ENCODE measurements around the gene GLDC. TPM values are rescaled to one million over a fixed set of nuclear protein-coding genes. Genes with fewer than 3 reads are reported as not detected.

The GLDC gene
- total RNA-seq, 4 donors from 2014 or later = 1.1 to 21.6 (median 10.2) TPM

DNA sequence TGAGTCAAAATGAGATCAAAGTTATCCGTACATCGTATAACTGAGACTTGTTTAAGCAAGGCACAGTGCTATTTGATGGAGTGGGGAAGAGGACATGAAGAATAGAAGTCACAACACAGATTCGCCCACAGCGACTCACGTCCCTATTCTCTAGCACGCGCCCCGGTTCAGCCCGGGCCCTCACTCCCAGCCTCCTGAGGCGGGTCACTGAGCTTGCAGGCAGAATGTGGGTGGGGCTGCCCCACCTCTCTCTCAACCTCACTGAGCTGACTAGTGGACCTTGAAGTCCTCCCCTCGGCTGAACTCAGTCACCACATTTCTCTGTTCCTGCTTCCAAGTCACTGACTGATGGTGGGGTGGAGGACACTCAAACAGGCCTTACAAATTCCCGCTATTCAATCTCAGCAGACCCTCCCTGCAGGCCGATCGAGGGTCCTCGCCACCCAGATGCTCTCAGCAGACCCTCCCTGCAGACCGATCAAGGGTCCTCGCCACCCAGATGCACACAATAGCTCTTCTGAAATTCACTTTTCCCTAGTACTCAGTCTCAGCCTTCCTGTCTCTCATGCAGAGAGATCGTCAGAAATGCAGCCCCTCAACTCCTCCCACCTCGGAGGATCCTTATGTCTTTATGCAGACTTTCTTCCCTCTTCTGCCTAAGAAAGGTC, 12.9 kb downstream of the GLDC start:
- WGBS, 2 donors = 69 to 74% methylated on average over 19 of the region's 19 CpGs
- H3K4me3 ChIP-seq = no peak overlapping the region
- peaks cover 0 to 18% (median 6%) of the 10 kb centered on the region in 3 donors for H3K4me1 ChIP-seq
- H3K36me3 ChIP-seq = no peaks in the 10 kb centered on the region
- peaks cover 0 to 36% (median 0%) of the 10 kb centered on the region in 4 donors for H3K27me3 ChIP-seq
- intact Hi-C loops (cut with DNase I) = no loop called here
- no peak overlapping the region for H3K27ac ChIP-seq
- DNase-seq = no peak
- H3K9me3 ChIP-seq = no peaks in the 10 kb centered on the region
- TF ChIP-seq POLR2A (IDR thresholded peaks at IDR 0.05) = no peak
- TF ChIP-seq, protein P1, sequence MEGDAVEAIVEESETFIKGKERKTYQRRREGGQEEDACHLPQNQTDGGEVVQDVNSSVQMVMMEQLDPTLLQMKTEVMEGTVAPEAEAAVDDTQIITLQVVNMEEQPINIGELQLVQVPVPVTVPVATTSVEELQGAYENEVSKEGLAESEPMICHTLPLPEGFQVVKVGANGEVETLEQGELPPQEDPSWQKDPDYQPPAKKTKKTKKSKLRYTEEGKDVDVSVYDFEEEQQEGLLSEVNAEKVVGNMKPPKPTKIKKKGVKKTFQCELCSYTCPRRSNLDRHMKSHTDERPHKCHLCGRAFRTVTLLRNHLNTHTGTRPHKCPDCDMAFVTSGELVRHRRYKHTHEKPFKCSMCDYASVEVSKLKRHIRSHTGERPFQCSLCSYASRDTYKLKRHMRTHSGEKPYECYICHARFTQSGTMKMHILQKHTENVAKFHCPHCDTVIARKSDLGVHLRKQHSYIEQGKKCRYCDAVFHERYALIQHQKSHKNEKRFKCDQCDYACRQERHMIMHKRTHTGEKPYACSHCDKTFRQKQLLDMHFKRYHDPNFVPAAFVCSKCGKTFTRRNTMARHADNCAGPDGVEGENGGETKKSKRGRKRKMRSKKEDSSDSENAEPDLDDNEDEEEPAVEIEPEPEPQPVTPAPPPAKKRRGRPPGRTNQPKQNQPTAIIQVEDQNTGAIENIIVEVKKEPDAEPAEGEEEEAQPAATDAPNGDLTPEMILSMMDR (IDR thresholded peaks at IDR 0.05) = no peak

DNA sequence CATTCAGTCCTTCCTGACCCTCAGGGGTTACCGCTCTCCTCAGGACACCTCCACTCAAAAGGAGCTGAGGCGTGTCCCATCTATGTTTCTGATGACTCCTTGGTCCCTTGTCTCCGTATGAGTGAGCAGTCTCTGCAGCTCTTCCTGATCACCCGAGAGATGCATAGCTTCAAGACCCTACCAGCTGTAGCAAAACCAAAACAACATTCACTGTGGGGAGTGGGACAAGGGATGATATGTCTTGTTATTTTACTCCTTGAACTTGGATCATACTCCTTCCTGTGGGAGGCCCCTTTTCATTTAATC, 14.4 kb downstream of the GLDC start:
- TF ChIP-seq, protein P1 (IDR thresholded peaks at IDR 0.05) = no peak
- no peak for TF ChIP-seq POLR2A (IDR thresholded peaks at IDR 0.05)
- Histone ChIP-seq H3K9me3 (no peaks in the 10 kb centered on the region), H3K4me3 (no peak overlapping the region), H3K36me3 (no peaks in the 10 kb centered on the region), H3K27ac (peak overlapping the region in 2 of 4 donors; percentile 2 to 11), H3K27me3 (peaks cover 0 to 26% (median 0%) of the 10 kb centered on the region in 4 donors), H3K4me1 (peaks cover 0 to 18% (median 6%) of the 10 kb centered on the region in 3 donors)
- 51 to 60% methylated on average over 2 to 4 of the region's 4 CpGs for WGBS, 2 donors
- DNase-seq = no peak
- intact Hi-C loops (cut with DNase I) = no loop called here

- Histone ChIP-seq H3K27ac (peak overlapping the region in 2 of 4 donors; percentile 2 to 11), H3K9me3 (no peaks in the 10 kb centered on the region), H3K36me3 (no peaks in the 10 kb centered on the region), H3K4me3 (no peak overlapping the region), H3K27me3 (peaks cover 0 to 30% (median 0%) of the 10 kb centered on the region in 4 donors), H3K4me1 (peaks cover 0 to 18% (median 6%) of the 10 kb centered on the region in 3 donors)
- 50 to 60% methylated on average over 2 to 11 of the region's 11 CpGs for WGBS, 2 donors
- DNase-seq = no peak
- intact Hi-C loops (cut with DNase I) = no loop called here
- TF ChIP-seq, protein P1 (IDR thresholded peaks at IDR 0.05) = no peak
- no peak for TF ChIP-seq POLR2A (IDR thresholded peaks at IDR 0.05)
Measured at GRCh38 chr9:6630502-6631206, 14.9 kb downstream of the GLDC start.

- Histone ChIP-seq H3K27ac (peak overlapping the region in 1 of 4 donors; percentile 22), H3K27me3 (peaks cover 0 to 29% (median 0%) of the 10 kb centered on the region in 4 donors)
- intact Hi-C loops (cut with DNase I) = no loop called here
Measured at GRCh38 chr9:6628704-6629103, 16.8 kb downstream of the GLDC start.

More at GRCh38 chr9:6628704-6629103, 16.8 kb downstream of the GLDC start:
- H3K4me1 ChIP-seq = peaks cover 0 to 18% (median 6%) of the 10 kb centered on the region in 3 donors
- no peaks in the 10 kb centered on the region for H3K36me3 ChIP-seq
- no peak for DNase-seq
- no peaks in the 10 kb centered on the region for H3K9me3 ChIP-seq
- WGBS, 2 donors = 43 to 61% methylated on average over 2 of the region's 2 CpGs
- TF ChIP-seq, protein P1 (IDR thresholded peaks at IDR 0.05) = no peak
- no peak for TF ChIP-seq POLR2A (IDR thresholded peaks at IDR 0.05)
- no peak overlapping the region for H3K4me3 ChIP-seq
